ENCODE measurements around the gene THSD7A. TPM values are rescaled to one million over a fixed set of nuclear protein-coding genes. Genes with fewer than 3 reads are reported as not detected.

THSD7A gene
- total RNA-seq, 3 donors from 2014 or later, result 4.0 to 6.9 (median 4.4) TPM

DNA sequence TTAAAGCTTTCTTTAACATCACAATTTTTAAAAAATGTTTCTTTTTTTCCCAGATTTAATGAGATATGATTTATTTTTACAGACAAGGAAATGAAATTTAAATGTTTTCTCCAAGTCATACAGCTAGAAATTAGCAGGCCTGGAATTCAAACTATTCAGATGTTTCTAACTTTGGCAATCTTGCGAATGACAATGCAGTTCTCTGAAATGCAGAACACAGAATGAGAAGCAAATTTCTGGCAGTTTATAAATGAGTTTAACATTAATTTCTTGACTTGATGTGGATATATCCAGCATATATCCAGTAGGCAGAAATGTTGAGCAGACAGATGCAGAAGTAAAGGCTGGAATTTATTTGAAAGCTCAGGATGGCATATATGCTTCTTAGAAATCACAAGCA lies 227.5 kb downstream of the THSD7A start:
- no peaks in the 10 kb centered on the region for H3K9me3 ChIP-seq
- no peaks in the 10 kb centered on the region for H3K27me3 ChIP-seq
- intact Hi-C loops (cut with DNase I; ENCODE audit: low total_unique reads), result no loop called here
- no peak overlapping the region for H3K27ac ChIP-seq
- H3K4me3 ChIP-seq, result no peak overlapping the region
- TF ChIP-seq POLR2A (IDR thresholded peaks at IDR 0.05), result no peak
- no peak for TF ChIP-seq POLR2AphosphoS5 (IDR thresholded peaks at IDR 0.05)
- TF ChIP-seq CTCF (IDR thresholded peaks at IDR 0.05), result no peak
- no peaks in the 10 kb centered on the region for H3K36me3 ChIP-seq
- DNase-seq (ENCODE audit: low spot score in 2 of 2), result no peak
- H3K4me1 ChIP-seq, result no peaks in the 10 kb centered on the region

DNA sequence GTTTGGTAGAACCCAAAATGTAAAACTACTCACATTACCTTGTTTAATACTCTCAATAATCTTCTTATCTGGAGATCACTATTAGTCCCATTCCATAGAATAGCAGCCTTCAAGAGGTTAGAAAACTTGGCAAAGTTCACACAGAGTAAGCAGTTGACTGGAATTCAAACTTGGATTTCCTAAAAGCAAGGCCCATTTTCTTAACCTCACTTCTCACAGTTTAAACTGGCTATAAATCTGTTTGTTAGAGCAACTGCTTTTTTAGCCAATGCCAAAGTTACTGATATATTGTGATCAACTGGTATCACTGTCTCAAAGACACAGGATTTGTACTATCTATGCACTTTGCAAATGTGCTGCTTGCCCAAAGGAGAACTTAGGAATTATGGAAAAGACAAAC lies 230.2 kb downstream of the THSD7A start:
- Histone ChIP-seq H3K4me3 (no peak overlapping the region), H3K27ac (no peak overlapping the region), H3K27me3 (no peaks in the 10 kb centered on the region), H3K36me3 (no peaks in the 10 kb centered on the region), H3K4me1 (no peaks in the 10 kb centered on the region), H3K9me3 (no peaks in the 10 kb centered on the region)
- no peak for DNase-seq (ENCODE audit: low spot score in 2 of 2)
- TF ChIP-seq CTCF (IDR thresholded peaks at IDR 0.05), result no peak
- TF ChIP-seq POLR2AphosphoS5 (IDR thresholded peaks at IDR 0.05), result no peak
- no peak for TF ChIP-seq POLR2A (IDR thresholded peaks at IDR 0.05)
- intact Hi-C loops (cut with DNase I; ENCODE audit: low total_unique reads), result no loop called here

- Histone ChIP-seq H3K36me3 (no peaks in the 10 kb centered on the region), H3K4me3 (no peak overlapping the region), H3K9me3 (no peaks in the 10 kb centered on the region), H3K27ac (no peak overlapping the region), H3K4me1 (no peaks in the 10 kb centered on the region), H3K27me3 (no peaks in the 10 kb centered on the region)
- intact Hi-C loops (cut with DNase I; ENCODE audit: low total_unique reads), result loop anchor here (2.0 kb wide), 1 partner anchor 43 kb away; no protein-coding TSS in a partner anchor
- TF ChIP-seq POLR2A (IDR thresholded peaks at IDR 0.05) (no peak), CTCF (IDR thresholded peaks at IDR 0.05) (no peak), POLR2AphosphoS5 (IDR thresholded peaks at IDR 0.05) (no peak)
- DNase-seq (ENCODE audit: low spot score in 2 of 2), result no peak
Observed at GRCh38 chr7:11593322-11593721, 238.7 kb downstream of the THSD7A start.

GRCh38 chr7:11592699-11593098 lies 239.3 kb downstream of the THSD7A start:
- H3K9me3 ChIP-seq, result no peaks in the 10 kb centered on the region
- H3K4me1 ChIP-seq, result no peaks in the 10 kb centered on the region
- intact Hi-C loops (cut with DNase I; ENCODE audit: low total_unique reads), result loop anchor here (2.0 kb wide), 1 partner anchor 42 kb away; no protein-coding TSS in a partner anchor
- no peaks in the 10 kb centered on the region for H3K27me3 ChIP-seq
- H3K36me3 ChIP-seq, result no peaks in the 10 kb centered on the region
- no peak overlapping the region for H3K27ac ChIP-seq
- no peak for DNase-seq (ENCODE audit: low spot score in 2 of 2)
- H3K4me3 ChIP-seq, result no peak overlapping the region
- TF ChIP-seq CTCF (IDR thresholded peaks at IDR 0.05) (no peak), POLR2A (IDR thresholded peaks at IDR 0.05) (no peak), POLR2AphosphoS5 (IDR thresholded peaks at IDR 0.05) (no peak)

DNA sequence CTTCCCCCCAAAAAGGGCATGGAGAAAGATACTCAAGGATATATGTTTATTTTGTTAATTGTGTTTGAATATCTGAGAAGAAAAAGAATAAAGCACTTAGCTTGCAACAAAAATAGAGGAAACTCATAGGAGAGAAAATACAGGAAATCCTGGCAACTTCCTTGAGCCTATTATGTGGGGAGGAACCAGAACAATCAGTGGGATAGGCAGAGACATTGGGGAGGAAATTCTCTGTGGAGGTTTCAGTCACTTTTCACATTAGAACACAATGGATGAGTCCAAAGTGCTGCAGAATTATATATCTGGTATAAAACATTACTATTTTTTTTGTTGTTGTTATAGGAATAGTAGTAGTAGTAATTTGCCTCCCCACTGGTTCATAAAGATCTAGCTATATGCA lies 240.1 kb downstream of the THSD7A start:
- TF ChIP-seq POLR2A (IDR thresholded peaks at IDR 0.05) (no peak), POLR2AphosphoS5 (IDR thresholded peaks at IDR 0.05) (no peak), CTCF (IDR thresholded peaks at IDR 0.05) (no peak)
- H3K4me1 ChIP-seq, result no peaks in the 10 kb centered on the region
- H3K36me3 ChIP-seq, result no peaks in the 10 kb centered on the region
- H3K9me3 ChIP-seq, result no peaks in the 10 kb centered on the region
- H3K27me3 ChIP-seq, result no peaks in the 10 kb centered on the region
- no peak for DNase-seq (ENCODE audit: low spot score in 2 of 2)
- intact Hi-C loops (cut with DNase I; ENCODE audit: low total_unique reads), result loop anchor here (2.0 kb wide), 1 partner anchor 41 kb away; no protein-coding TSS in a partner anchor
- H3K27ac ChIP-seq, result no peak overlapping the region
- no peak overlapping the region for H3K4me3 ChIP-seq

Data from breast epithelium (tissue), 4 donors.